GM12865 (cell line): ENCODE measurements around the gene DPF3.

Experiments used
- DNase-seq: peaks from one replicate; pipeline ENCODE4 v3.0.0; 2010; ENCODE audit warnings: low read depth
- H3K4me3 ChIP-seq: 2 replicates; pipeline ENCODE4 v1.5.1; 2011; ENCODE audit warnings: mild to moderate bottlenecking, low read depth, low read length, control low read depth
- CTCF ChIP-seq: IDR thresholded peaks from 2 replicates; pipeline ENCODE4 v1.5.1; 2011; ENCODE audit warnings: low read length, control low read depth, low read depth, inconsistent platforms; ENCODE audit not compliant: insufficient read depth; ENCODE audit errors: missing control alignments

Gene DPF3

GRCh38 chr14:72606879-72607278, 287.0 kb downstream of the DPF3 start:
- no peak for DNase-seq
- H3K4me3 ChIP-seq = no peak overlapping the region
- no peak for TF ChIP-seq CTCF

GRCh38 chr14:72605921-72606220, 288.0 kb downstream of the DPF3 start:
- DNase-seq = no peak
- TF ChIP-seq CTCF = no peak
- no peak overlapping the region for H3K4me3 ChIP-seq

GRCh38 chr14:72605096-72605920, 288.6 kb downstream of the DPF3 start:
- no peak overlapping the region for H3K4me3 ChIP-seq
- no peak for DNase-seq
- no peak for TF ChIP-seq CTCF

- H3K4me3 ChIP-seq = no peak overlapping the region
- no peak for DNase-seq
- no peak for TF ChIP-seq CTCF
Observed at GRCh38 chr14:72604133-72604532, 289.8 kb downstream of the DPF3 start.

- DNase-seq = no peak
- TF ChIP-seq CTCF = no peak
- H3K4me3 ChIP-seq = no peak overlapping the region
Observed at GRCh38 chr14:72603639-72604038, 290.3 kb downstream of the DPF3 start.

GRCh38 chr14:72600551-72601330, 293.2 kb downstream of the DPF3 start:
- no peak for TF ChIP-seq CTCF
- DNase-seq = no peak

More at GRCh38 chr14:72600551-72601330, 293.2 kb downstream of the DPF3 start:
- H3K4me3 ChIP-seq = no peak overlapping the region
